Gastroesophageal sphincter (tissue), 3 donors: Measurements from ENCODE around the gene CALR3.

ENCODE experiments used
- CTCF ChIP-seq, 4 experiments: fragments of 200-600 bp in 2 of 4; fragments of 450-650 bp in 2 of 4; sonication (generic) in 1 of 4; IDR thresholded peaks; one replicate each; pipeline ENCODE4 v1.5.1; 2017 to 2019; ENCODE audit warnings: antibody characterized with exemption in 4 of 4, mild to moderate bottlenecking in 2 of 4, moderate library complexity in 2 of 4
- EP300 ChIP-seq: sonication (generic); formaldehyde crosslinking; IDR thresholded peaks from one replicate; pipeline ENCODE4 v1.6.1; 2017; ENCODE audit warnings: antibody characterized with exemption, mild to moderate bottlenecking
- POLR2A ChIP-seq, 2 donors: fragments of 450-650 bp; IDR thresholded peaks; one replicate each; pipeline ENCODE4 v1.6.1; 2017; ENCODE audit warnings: antibody characterized with exemption in 2 of 2, mild to moderate bottlenecking in 2 of 2, moderate library complexity in 1 of 2
- POLR2AphosphoS5 ChIP-seq: sonication (generic); formaldehyde crosslinking; IDR thresholded peaks from one replicate; pipeline ENCODE4 v1.6.1; 2017; ENCODE audit warnings: antibody characterized with exemption

- TF ChIP-seq POLR2A (IDR thresholded peaks at IDR 0.05) (no peak), CTCF (IDR thresholded peaks at IDR 0.05) (no peak), EP300 (no peak), POLR2AphosphoS5 (no peak)
Observed at GRCh38 chr19:16496613-16496983, 631 bp upstream of the CALR3 start.
